Esophagus squamous epithelium (tissue), 4 donors: ENCODE data around the gene CXXC1.

Experiments used
- POLR2A ChIP-seq, 4 donors: fragments of 450-650 bp; IDR thresholded peaks; one replicate each; pipeline ENCODE4 v1.6.1; 2017; ENCODE audit warnings: antibody characterized with exemption in 4 of 4, mild to moderate bottlenecking in 4 of 4, moderate library complexity in 3 of 4
- TF ChIP-seq, protein P1 (sequence below), 6 experiments: fragments of 450-650 bp in 4 of 6; fragments of 200-600 bp in 2 of 6; sonication (generic) in 2 of 6; IDR thresholded peaks; one replicate each; pipeline ENCODE4 v1.5.1; 2016 to 2019; ENCODE audit warnings: antibody characterized with exemption in 6 of 6, mild to moderate bottlenecking in 4 of 6, moderate library complexity in 4 of 6

DNA sequence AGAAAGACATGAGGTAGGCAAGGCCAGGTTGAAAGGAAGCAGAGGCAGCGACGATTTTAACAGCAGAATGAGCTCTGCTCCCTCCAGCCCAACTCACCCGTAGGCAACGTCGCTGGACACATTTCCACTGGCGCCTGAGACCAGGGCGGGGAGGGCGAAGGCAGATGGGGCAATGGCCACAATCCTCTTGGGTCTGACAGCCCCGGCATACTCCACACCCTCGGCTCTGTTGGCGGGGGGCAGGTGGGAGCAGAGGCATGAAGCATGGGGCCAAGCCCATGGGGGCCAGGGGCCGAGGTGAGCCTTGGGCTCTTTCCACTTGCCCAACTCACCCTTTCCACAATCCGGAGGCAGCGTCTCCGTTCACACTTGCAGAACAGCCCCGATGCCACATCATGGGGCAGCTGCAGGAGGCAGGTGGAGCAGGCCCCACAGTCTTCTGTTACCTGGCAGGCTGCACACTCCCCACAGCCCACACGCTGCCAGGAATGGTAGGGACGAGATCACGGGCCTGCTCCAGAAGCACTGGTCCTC is 11.9 kb downstream of the CXXC1 start:
- TF ChIP-seq, protein P1, sequence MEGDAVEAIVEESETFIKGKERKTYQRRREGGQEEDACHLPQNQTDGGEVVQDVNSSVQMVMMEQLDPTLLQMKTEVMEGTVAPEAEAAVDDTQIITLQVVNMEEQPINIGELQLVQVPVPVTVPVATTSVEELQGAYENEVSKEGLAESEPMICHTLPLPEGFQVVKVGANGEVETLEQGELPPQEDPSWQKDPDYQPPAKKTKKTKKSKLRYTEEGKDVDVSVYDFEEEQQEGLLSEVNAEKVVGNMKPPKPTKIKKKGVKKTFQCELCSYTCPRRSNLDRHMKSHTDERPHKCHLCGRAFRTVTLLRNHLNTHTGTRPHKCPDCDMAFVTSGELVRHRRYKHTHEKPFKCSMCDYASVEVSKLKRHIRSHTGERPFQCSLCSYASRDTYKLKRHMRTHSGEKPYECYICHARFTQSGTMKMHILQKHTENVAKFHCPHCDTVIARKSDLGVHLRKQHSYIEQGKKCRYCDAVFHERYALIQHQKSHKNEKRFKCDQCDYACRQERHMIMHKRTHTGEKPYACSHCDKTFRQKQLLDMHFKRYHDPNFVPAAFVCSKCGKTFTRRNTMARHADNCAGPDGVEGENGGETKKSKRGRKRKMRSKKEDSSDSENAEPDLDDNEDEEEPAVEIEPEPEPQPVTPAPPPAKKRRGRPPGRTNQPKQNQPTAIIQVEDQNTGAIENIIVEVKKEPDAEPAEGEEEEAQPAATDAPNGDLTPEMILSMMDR (IDR thresholded peaks at IDR 0.05) = no peak
- TF ChIP-seq POLR2A (IDR thresholded peaks at IDR 0.05) = no peak
